NK-92 (cell line): ENCODE results near the gene DHTKD1.
A peak's percentile ranks its signal among the peaks of the same experiment; 100 is the strongest.

Experiments
- DNase-seq: peaks from one replicate; lab custom pipeline; 2025; ENCODE audit not compliant: unreplicated experiment; lab: John Stamatoyannopoulos, UW

The DHTKD1 gene

GRCh38 chr10:12068449-12069269, at the start of gene DHTKD1:
Gene DHTKD1 (plus strand): TSS chr10:12068954. CDS start chr10:12069034, 80 bp downstream.
- DNase-seq: peak; percentile 78

DNA sequence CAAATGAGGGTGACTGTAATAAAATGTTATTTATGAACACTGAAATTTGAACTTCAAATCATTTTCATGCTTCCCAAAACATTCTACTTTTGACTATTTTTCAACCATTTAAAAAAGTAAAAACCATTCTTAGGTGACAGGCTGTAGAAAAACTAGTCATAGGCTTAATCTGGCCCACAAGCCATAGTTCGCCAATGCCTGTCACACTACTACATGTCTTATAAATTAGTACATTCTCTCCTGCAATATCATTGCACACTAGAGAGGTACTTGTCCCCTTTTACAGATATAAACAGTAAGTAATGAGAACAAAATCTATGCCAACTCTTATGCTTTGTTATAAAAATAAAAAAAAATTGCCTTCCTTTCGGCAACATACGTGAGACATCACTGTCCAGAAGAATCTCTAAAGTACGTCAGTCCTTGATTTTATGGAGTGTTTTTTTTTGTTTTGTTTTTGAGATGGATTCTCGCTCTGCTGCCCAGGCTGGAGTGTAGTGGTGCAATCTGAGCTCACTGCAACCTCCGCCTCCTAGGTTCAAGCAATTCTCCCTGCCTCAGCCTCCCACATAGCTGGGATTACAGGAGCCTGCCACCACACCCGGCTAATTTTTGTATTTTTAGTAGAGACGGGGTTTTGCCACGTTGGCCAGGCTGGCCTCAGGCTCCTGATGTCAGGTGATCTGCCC, 49.3 kb upstream of the DHTKD1 start:
- no peak for DNase-seq

- DNase-seq: no peak
Observed at GRCh38 chr10:12020574-12020973, 48.2 kb upstream of the DHTKD1 start.

GRCh38 chr10:12022580-12023257, 46.0 kb upstream of the DHTKD1 start:
- no peak for DNase-seq

- DNase-seq: no peak
Observed at GRCh38 chr10:12025591-12025990, 43.2 kb upstream of the DHTKD1 start.

GRCh38 chr10:12027539-12027938, 41.2 kb upstream of the DHTKD1 start:
- no peak for DNase-seq

GRCh38 chr10:12031404-12031803, 37.4 kb upstream of the DHTKD1 start:
- DNase-seq: no peak

DNA sequence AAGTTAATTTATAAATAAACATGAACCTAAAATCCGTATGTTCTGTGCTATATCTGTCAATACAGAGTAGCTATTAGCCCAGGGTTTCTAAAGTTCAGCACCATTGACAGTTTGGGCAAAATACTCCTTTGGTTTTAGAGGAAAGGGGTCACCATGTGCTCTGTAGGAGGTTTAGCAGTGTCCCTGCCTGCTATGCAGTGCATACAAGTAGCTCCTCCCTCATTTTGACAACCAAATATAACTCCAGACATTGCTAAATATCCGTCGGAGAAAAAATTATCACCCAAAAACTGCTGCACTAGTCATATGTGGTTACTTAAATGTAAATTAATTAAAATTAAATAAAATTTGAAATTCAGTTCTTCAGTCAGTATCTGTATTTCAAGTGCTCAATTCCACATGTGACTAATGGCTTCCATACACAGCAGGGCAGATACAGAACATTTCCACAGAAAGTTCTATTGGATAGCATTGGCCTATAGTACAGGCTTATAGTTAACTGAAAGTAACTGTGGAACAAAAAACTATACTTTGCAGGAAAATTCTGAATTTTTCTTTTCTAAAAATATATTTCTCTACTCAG, 32.6 kb upstream of the DHTKD1 start:
- DNase-seq: no peak

DNA sequence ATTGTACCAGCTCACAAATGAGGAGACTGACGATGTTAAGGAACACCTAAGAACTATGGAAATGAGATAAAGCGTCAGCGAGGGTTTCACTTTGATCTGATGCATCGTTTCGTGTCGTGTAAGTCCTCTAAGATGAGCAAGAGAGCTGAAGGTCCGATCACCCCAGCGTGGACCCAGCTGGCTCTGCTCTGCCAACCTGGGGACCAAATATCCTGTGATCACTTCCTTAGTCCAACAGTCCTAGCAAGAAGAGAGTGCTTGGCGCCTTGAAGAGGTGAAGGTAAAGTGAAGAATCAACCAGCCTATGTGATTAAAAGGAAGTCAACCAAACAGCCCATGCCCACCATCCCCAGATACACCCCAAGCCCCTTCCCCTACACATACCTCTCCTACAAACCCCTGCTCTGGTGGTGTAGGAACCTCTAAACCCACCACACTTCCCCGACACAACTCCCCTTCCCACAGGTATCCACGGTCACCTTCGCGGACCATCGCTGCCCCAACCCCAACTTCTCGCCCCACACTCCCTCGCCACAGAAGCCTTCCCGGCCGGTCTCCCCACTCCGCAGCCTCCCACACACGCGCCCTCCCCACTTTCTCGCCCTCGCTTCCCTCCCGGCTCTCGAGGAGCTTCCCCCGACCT, 26.9 kb upstream of the DHTKD1 start:
- DNase-seq: no peak

- DNase-seq: no peak
Observed at GRCh38 chr10:12042409-12042796, 26.4 kb upstream of the DHTKD1 start.

GRCh38 chr10:12042797-12043651, 25.7 kb upstream of the DHTKD1 start, which contains the start of gene UPF2:
Gene UPF2 (minus strand): TSS chr10:12042809. CDS start chr10:12035423, 7,386 bp downstream.
- peak; percentile 78 for DNase-seq

GRCh38 chr10:12045596-12045995, 23.2 kb upstream of the DHTKD1 start:
- no peak for DNase-seq

GRCh38 chr10:12048547-12048946, 20.2 kb upstream of the DHTKD1 start:
- no peak for DNase-seq

DNA sequence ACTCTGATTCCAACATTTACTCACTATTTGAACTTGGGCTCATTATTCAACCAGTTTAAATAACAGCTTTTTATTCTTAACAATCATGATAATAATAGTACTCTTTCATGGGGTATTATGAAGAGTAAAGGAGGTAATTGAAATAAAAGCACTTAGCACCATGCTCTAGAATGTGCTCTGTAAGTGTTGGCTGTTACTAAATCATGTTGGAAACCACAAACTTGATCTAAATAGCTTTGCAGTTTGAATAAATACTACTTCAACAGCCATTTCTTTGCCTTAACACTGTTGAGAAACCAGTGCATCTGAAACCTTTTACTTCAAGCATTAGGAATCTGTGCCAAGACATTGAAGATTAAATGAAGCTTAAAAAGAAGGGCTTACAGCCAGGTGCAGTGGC, 18.2 kb upstream of the DHTKD1 start:
- DNase-seq: no peak

GRCh38 chr10:12051241-12051640, 17.5 kb upstream of the DHTKD1 start:
- no peak for DNase-seq

DNA sequence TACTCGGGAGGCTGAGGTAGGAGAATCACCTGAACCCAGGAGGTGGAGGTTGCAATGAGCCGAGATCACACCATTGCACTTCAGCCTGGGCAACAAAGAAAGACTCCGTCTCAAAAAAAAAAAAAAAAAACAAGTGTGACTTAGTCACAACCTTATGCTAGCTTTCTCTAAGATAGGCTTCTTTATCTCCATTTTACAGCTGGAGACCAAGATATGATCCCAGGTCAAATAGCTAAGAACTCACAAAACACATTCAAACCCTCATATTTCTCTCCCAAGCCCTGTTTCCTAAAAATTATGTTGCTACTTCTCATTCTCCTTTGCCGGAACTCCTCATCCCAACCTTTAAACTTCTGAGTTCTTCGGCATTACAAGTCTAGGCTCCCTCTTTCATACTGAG, 13.0 kb upstream of the DHTKD1 start:
- no peak for DNase-seq

DNA sequence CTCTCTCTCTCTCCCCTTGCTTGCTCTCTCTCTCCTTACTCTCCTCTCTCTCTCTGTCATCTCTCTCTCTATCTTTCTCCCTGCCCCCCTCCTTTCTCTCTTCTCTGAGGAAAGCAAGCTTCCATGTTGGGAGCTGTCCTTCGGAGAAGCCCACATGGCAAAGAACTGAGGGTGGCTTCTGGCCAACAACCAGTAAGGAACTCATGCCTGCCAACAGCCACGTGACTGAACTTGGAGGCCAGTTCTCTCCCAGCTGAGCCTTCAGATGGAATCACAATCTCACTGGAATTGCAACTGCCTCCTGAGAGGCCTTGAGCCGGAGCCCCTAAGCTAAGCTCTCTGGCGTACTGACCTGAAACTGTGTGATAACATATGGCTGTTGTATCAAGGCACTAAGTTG, 12.0 kb upstream of the DHTKD1 start:
- DNase-seq: no peak

DNA sequence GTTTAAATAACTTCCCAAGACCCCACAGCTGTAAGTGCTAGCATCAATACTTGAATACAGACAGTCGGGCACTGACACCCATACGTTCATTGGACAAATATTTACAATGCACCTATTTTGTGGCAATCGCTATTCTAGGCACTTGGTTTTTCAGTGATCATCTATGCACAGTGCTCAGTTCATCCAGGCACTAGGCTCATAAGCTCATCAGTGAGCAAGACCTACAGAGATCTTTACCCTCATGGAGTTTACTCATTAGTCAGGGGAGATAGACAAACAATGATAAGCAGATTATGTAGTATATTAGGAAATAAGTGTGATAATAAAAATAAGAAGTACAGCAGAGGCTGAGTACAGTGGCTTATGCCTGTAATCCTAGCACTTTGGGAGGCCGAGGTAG, 7.6 kb upstream of the DHTKD1 start:
- DNase-seq: no peak

DNA sequence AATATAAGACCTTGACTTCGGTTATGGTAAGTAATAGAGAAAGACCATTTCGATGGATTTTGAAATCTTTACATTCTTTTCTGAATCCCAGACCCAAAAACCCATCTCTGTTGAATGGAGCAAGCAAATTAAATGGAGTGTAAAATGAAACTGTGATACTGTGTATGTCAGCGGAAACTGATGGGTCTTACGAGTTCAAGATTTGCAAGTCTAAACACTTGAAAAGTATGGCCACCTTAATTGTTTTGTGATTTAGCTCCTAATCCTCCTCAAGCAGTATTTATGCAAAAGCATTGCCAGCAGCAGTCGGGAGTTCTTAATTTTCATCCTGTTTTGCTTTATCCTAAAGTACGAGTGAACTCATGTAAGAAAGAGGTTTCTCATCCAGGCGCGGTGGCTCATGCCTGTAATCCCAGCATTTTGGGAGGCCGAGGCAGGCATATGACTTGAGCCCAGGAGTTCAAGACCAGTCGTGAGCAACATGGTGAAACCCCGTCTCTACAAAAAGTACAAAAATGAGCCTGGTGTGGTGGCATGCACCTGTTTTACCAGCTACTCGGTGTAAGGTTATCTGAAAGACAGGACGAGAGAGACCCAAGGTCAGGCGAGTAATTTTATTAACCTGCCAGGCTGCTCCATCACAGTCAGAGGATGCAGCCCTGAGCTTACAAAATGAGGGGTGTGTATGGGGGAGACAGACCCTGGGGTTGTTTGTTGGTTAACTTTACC, 5.8 kb upstream of the DHTKD1 start:
- DNase-seq: no peak

DNA sequence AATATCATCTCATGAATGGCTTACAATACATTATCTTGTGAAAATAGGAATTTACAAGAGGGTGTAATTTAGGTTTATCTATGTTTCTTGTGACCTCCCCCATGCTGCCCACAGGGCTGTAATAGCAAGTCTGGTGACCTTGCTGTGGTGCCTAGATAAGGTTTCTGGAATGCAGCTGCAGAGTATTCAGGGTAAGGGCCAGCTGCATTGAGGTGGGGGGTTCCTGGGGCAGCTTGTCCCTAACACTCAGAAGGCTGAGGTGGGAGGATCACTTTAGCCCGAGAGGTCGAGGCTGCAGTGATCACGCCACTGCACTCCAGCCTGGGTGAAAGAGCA, 5.3 kb upstream of the DHTKD1 start:
- no peak for DNase-seq
